ENCODE data around the gene MBNL3. TPM values are rescaled to one million over a fixed set of nuclear protein-coding genes. Genes with fewer than 3 reads are reported as not detected.

MBNL3 gene, protein sequence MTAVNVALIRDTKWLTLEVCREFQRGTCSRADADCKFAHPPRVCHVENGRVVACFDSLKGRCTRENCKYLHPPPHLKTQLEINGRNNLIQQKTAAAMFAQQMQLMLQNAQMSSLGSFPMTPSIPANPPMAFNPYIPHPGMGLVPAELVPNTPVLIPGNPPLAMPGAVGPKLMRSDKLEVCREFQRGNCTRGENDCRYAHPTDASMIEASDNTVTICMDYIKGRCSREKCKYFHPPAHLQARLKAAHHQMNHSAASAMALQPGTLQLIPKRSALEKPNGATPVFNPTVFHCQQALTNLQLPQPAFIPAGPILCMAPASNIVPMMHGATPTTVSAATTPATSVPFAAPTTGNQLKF
- total RNA-seq, result 8.9 and 12.3 TPM in 2 replicates

- Mint-ChIP-seq H3K9me3 (no peaks in the 10 kb centered on the region), H3K27me3 (ENCODE audit: insufficient read depth) (peaks cover 7% of the 10 kb centered on the region), H3K36me3 (ENCODE audit: low read depth) (no peaks in the 10 kb centered on the region), H3K27ac (peak within 1 kb of the TSS; percentile 94), H3K4me3 (peak within 1 kb of the TSS; percentile 95), H3K4me1 (ENCODE audit: low read depth) (peaks cover 28% of the 10 kb centered on the region)
- DNase-seq (ENCODE audit: low spot score), result peak; percentile 45
- intact Hi-C loops (cut with micrococcal nuclease), result loop anchor here (1.0 to 10.0 kb wide), 5 partner anchors 8 to 1698 kb away; partner anchors contain the start of genes RAP2C and STK26
These were observed at the start of gene MBNL3 for GRCh38 chrX:132488819-132489577. MBNL3 (minus strand) TSS chrX:132489038; CDS start chrX:132439611, 49,427 bp downstream.

GRCh38 chrX:132533409-132533808 lies 44.6 kb upstream of the MBNL3 start:
- intact Hi-C loops (cut with micrococcal nuclease), result no loop called here
- H3K9me3 Mint-ChIP-seq, result no peaks in the 10 kb centered on the region
- H3K27ac Mint-ChIP-seq, result no peak overlapping the region
- no peaks in the 10 kb centered on the region for H3K4me1 Mint-ChIP-seq (ENCODE audit: low read depth)
- DNase-seq (ENCODE audit: low spot score), result no peak
- H3K36me3 Mint-ChIP-seq (ENCODE audit: low read depth), result no peaks in the 10 kb centered on the region
- no peak overlapping the region for H3K4me3 Mint-ChIP-seq
- H3K27me3 Mint-ChIP-seq (ENCODE audit: insufficient read depth), result peaks cover 8% of the 10 kb centered on the region

GRCh38 chrX:132532913-132533312 lies 44.1 kb upstream of the MBNL3 start:
- Mint-ChIP-seq H3K36me3 (ENCODE audit: low read depth) (no peaks in the 10 kb centered on the region), H3K4me1 (ENCODE audit: low read depth) (no peaks in the 10 kb centered on the region), H3K9me3 (no peaks in the 10 kb centered on the region), H3K4me3 (no peak overlapping the region), H3K27me3 (ENCODE audit: insufficient read depth) (peaks cover 8% of the 10 kb centered on the region), H3K27ac (no peak overlapping the region)
- DNase-seq (ENCODE audit: low spot score), result no peak
- intact Hi-C loops (cut with micrococcal nuclease), result no loop called here

DNA sequence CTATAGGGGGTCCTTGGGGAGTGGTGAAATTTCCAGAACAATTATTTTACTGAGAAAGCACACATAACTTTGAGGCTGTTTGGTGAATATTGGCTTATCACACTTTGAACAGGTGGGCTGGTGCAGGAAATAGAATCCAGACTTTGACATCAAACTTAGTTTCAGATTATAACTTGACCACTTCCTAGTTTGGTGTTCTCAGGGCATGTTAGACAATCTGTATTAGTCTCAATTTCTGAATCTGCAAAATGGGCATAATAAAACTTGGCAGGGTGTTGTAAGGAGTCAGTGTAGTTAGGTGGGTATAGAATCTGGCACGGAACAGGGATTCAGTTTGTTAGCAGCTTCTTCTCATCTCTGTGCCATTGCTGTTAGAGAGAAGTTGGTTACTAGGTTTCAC lies 43.3 kb upstream of the MBNL3 start:
- no peaks in the 10 kb centered on the region for H3K36me3 Mint-ChIP-seq (ENCODE audit: low read depth)
- no peak for DNase-seq (ENCODE audit: low spot score)
- intact Hi-C loops (cut with micrococcal nuclease), result no loop called here
- H3K4me3 Mint-ChIP-seq, result no peak overlapping the region
- no peaks in the 10 kb centered on the region for H3K9me3 Mint-ChIP-seq
- peaks cover 8% of the 10 kb centered on the region for H3K27me3 Mint-ChIP-seq (ENCODE audit: insufficient read depth)
- no peaks in the 10 kb centered on the region for H3K4me1 Mint-ChIP-seq (ENCODE audit: low read depth)
- H3K27ac Mint-ChIP-seq, result no peak overlapping the region

DNA sequence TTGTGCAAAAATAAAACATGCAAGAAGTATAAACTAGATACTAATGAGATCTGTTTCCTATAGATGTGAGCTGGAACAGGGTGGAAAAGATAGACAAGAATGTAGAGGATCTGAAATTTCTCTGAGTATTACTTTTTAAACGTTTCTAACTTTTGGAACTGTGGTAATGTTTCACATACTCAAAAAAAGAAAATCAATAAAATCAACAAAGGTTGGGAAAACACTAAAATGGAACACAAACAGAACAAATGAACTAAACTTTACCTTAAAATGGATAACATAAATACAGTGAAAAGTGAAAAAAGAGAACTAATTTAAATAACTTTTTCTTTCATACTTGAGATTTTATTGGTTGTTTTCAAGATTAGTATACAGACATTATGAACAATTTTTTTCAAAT lies 32.0 kb upstream of the MBNL3 start:
- intact Hi-C loops (cut with micrococcal nuclease), result no loop called here
- H3K9me3 Mint-ChIP-seq, result no peaks in the 10 kb centered on the region
- no peak overlapping the region for H3K4me3 Mint-ChIP-seq
- no peaks in the 10 kb centered on the region for H3K36me3 Mint-ChIP-seq (ENCODE audit: low read depth)
- H3K27ac Mint-ChIP-seq, result no peak overlapping the region
- peaks cover 16% of the 10 kb centered on the region for H3K27me3 Mint-ChIP-seq (ENCODE audit: insufficient read depth)
- H3K4me1 Mint-ChIP-seq (ENCODE audit: low read depth), result no peaks in the 10 kb centered on the region
- no peak for DNase-seq (ENCODE audit: low spot score)

DNA sequence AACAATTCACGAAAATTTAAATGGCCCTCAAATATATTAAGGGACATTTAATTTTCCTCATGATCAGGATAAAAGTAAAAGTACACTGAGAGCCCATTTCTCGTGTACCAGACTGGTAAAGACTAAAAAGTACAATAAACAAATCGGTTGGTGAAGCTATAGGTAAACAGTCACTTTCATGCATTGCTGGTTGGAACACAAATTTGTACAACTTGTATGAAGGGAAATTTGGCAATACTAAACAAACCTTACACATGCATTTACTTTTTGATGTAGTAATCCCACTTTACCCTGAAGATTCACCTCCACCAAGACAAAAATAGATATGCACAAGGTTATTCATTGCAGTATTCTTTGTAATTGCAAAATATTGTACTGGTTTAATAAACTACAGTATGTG lies 31.4 kb upstream of the MBNL3 start:
- no peaks in the 10 kb centered on the region for H3K9me3 Mint-ChIP-seq
- H3K4me1 Mint-ChIP-seq (ENCODE audit: low read depth), result no peaks in the 10 kb centered on the region
- intact Hi-C loops (cut with micrococcal nuclease), result no loop called here
- no peak for DNase-seq (ENCODE audit: low spot score)
- H3K27ac Mint-ChIP-seq, result no peak overlapping the region
- peaks cover 16% of the 10 kb centered on the region for H3K27me3 Mint-ChIP-seq (ENCODE audit: insufficient read depth)
- no peak overlapping the region for H3K4me3 Mint-ChIP-seq
- H3K36me3 Mint-ChIP-seq (ENCODE audit: low read depth), result no peaks in the 10 kb centered on the region

DNA sequence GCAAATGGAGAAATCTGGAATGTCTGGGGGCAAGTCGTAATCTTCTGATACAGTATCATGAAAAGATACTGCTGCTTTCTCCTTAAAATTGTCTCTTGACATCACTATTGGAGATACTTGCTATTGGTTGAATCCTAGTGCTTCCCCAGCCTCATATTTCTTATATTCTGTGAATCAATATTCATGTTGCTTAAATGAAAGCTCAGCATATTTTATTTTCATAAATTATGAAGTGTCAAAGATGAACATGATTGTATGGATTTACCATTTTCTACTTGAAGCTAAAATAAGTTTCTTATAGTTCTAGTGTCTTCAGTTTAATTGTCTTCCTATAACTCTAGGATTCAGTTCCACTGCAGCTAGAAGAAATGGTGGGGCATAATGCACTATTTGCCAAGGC lies 29.6 kb upstream of the MBNL3 start:
- Mint-ChIP-seq H3K27me3 (ENCODE audit: insufficient read depth) (peaks cover 16% of the 10 kb centered on the region), H3K4me1 (ENCODE audit: low read depth) (no peaks in the 10 kb centered on the region), H3K36me3 (ENCODE audit: low read depth) (no peaks in the 10 kb centered on the region), H3K4me3 (no peak overlapping the region), H3K9me3 (no peaks in the 10 kb centered on the region), H3K27ac (no peak overlapping the region)
- DNase-seq (ENCODE audit: low spot score), result no peak
- intact Hi-C loops (cut with micrococcal nuclease), result no loop called here

- no peaks in the 10 kb centered on the region for H3K4me1 Mint-ChIP-seq (ENCODE audit: low read depth)
- peaks cover 6% of the 10 kb centered on the region for H3K27me3 Mint-ChIP-seq (ENCODE audit: insufficient read depth)
- H3K4me3 Mint-ChIP-seq, result no peak overlapping the region
- H3K9me3 Mint-ChIP-seq, result no peaks in the 10 kb centered on the region
- DNase-seq (ENCODE audit: low spot score), result no peak
- intact Hi-C loops (cut with micrococcal nuclease), result no loop called here
- no peak overlapping the region for H3K27ac Mint-ChIP-seq
- no peaks in the 10 kb centered on the region for H3K36me3 Mint-ChIP-seq (ENCODE audit: low read depth)
These were observed 20.0 kb upstream of the MBNL3 start for GRCh38 chrX:132508834-132509233.

DNA sequence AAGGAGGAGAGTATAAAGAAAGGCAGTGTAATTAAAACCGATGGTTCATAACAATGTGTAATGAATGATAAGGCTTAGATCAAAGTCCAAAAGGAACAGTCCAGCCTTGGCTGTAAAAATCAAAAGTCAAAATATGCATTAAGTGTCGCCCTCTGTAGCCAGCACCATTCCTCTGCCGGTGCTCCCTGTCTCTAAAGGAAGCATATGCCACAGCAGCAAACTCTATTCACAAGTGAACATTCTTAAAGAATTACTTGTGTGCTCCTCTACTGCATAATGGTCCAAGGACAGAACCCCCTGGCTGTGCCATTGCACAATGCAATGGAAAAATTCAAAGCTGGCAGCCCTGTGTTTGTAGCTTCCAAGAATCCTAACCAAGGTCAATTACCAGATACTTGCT lies 16.3 kb upstream of the MBNL3 start:
- Mint-ChIP-seq H3K4me3 (no peak overlapping the region), H3K4me1 (ENCODE audit: low read depth) (no peaks in the 10 kb centered on the region), H3K9me3 (no peaks in the 10 kb centered on the region), H3K36me3 (ENCODE audit: low read depth) (no peaks in the 10 kb centered on the region), H3K27ac (no peak overlapping the region), H3K27me3 (ENCODE audit: insufficient read depth) (peaks cover 3% of the 10 kb centered on the region)
- intact Hi-C loops (cut with micrococcal nuclease), result no loop called here
- no peak for DNase-seq (ENCODE audit: low spot score)

DNA sequence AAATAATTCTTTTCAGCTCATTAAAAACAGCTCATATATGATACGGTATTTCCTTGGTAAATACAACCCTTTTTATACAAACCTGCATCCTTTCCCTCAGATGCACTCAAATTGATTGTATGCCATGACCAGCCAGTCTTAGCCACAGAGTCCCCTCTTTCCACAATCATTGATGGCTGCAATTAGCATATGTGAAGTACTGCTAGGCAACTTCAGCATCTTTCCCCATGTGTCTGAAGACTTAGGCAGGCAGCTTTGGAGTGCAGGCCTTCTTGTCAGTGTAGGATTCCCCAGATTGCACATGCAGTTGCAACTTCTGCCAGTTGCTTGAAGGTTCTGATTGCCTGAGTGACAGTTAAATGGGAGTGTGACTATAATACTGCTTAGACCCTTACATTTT lies 15.6 kb upstream of the MBNL3 start:
- H3K36me3 Mint-ChIP-seq (ENCODE audit: low read depth), result no peaks in the 10 kb centered on the region
- no peaks in the 10 kb centered on the region for H3K9me3 Mint-ChIP-seq
- no peak overlapping the region for H3K27ac Mint-ChIP-seq
- intact Hi-C loops (cut with micrococcal nuclease), result no loop called here
- peaks cover 6% of the 10 kb centered on the region for H3K27me3 Mint-ChIP-seq (ENCODE audit: insufficient read depth)
- no peak for DNase-seq (ENCODE audit: low spot score)
- H3K4me1 Mint-ChIP-seq (ENCODE audit: low read depth), result no peaks in the 10 kb centered on the region
- no peak overlapping the region for H3K4me3 Mint-ChIP-seq

- Mint-ChIP-seq H3K36me3 (ENCODE audit: low read depth) (no peaks in the 10 kb centered on the region), H3K4me3 (no peak overlapping the region), H3K27me3 (ENCODE audit: insufficient read depth) (peaks cover 9% of the 10 kb centered on the region), H3K9me3 (no peaks in the 10 kb centered on the region), H3K4me1 (ENCODE audit: low read depth) (no peaks in the 10 kb centered on the region), H3K27ac (no peak overlapping the region)
- no peak for DNase-seq (ENCODE audit: low spot score)
- intact Hi-C loops (cut with micrococcal nuclease), result no loop called here
These were observed 12.8 kb upstream of the MBNL3 start for GRCh38 chrX:132501606-132502005.

- peaks cover 14% of the 10 kb centered on the region for H3K27me3 Mint-ChIP-seq (ENCODE audit: insufficient read depth)
- no peaks in the 10 kb centered on the region for H3K9me3 Mint-ChIP-seq
- no peak overlapping the region for H3K4me3 Mint-ChIP-seq
- H3K4me1 Mint-ChIP-seq (ENCODE audit: low read depth), result no peaks in the 10 kb centered on the region
- no peak overlapping the region for H3K27ac Mint-ChIP-seq
- no peak for DNase-seq (ENCODE audit: low spot score)
- H3K36me3 Mint-ChIP-seq (ENCODE audit: low read depth), result no peaks in the 10 kb centered on the region
- intact Hi-C loops (cut with micrococcal nuclease), result loop anchor here (10.0 kb wide), 2 partner anchors 203 to 247 kb away; no protein-coding TSS in a partner anchor
These were observed 8.6 kb upstream of the MBNL3 start for GRCh38 chrX:132497432-132497831.

GRCh38 chrX:132493095-132493494 lies 4.3 kb upstream of the MBNL3 start:
- Mint-ChIP-seq H3K4me1 (ENCODE audit: low read depth) (peaks cover 21% of the 10 kb centered on the region), H3K36me3 (ENCODE audit: low read depth) (no peaks in the 10 kb centered on the region), H3K27ac (no peak overlapping the region), H3K4me3 (no peak overlapping the region), H3K27me3 (ENCODE audit: insufficient read depth) (peaks cover 14% of the 10 kb centered on the region), H3K9me3 (no peaks in the 10 kb centered on the region)
- intact Hi-C loops (cut with micrococcal nuclease), result loop anchor here (10.0 kb wide), 2 partner anchors 198 to 252 kb away; no protein-coding TSS in a partner anchor
- no peak for DNase-seq (ENCODE audit: low spot score)
